Endothelial cell of umbilical vein (primary cell): ENCODE data around the gene CDH9. TPM values are rescaled to one million over a fixed set of nuclear protein-coding genes. Genes with fewer than 3 reads are reported as not detected.

Source experiments
- BruUV-seq: library from RNA; stranded (reverse); fragments of 400-500 nt; replicated peaks from 2 replicates; lab custom pipeline; 2021; lab: Mats Ljungman, UMichigan
- CTCF ChIA-PET: fragments of 300-600, 350-600 bp; sonication (Branson Sonifier 250); formaldehyde crosslinking; loops from one replicate; lab custom pipeline; 2021; ENCODE audit warnings: antibody characterized with exemption, inconsistent platforms; lab: Charles Lee
- POLR2A ChIA-PET: fragments of 300-600, 350-600 bp; sonication (Branson Sonifier 250); formaldehyde crosslinking; loops from one replicate; lab custom pipeline; 2021; ENCODE audit warnings: antibody characterized with exemption, inconsistent platforms; lab: Charles Lee
- DNase-seq: peaks from one replicate; pipeline ENCODE4 v3.0.0-alpha.2; 2011; ENCODE audit warnings: low read depth, low spot score
- FAIRE-seq: peaks from 2 replicates; lab custom pipeline; 2011; peaks lifted over from hg19 to GRCh38; lab: Jason Lieb, UNC
- H2AFZ ChIP-seq: 2 replicates; pipeline ENCODE4 v1.6.0; 2012; ENCODE audit warnings: low read depth, low read length, control low read depth, inconsistent platforms
- H3K27ac ChIP-seq: 2 replicates; pipeline ENCODE4 v1.5.1; 2011; ENCODE audit warnings: low read depth, mild to moderate bottlenecking, control low read depth, low read length, moderate library complexity; ENCODE audit not compliant: insufficient read depth
- H3K27me3 ChIP-seq, 2 experiments: 2 replicates each; pipeline versions ENCODE4 v1.6.0 to v1.6.1; 2011; ENCODE audit warnings: low read length in 2 of 2, mixed read lengths in 1 of 2; ENCODE audit not compliant: control insufficient read depth in 2 of 2, insufficient read depth in 2 of 2
- H3K36me3 ChIP-seq, 2 experiments: 2 replicates in 1 of 2; 3 replicates in 1 of 2; pipeline ENCODE4 v1.5.1; 2011; ENCODE audit warnings: low read length in 2 of 2, mild to moderate bottlenecking in 1 of 2, moderate library complexity in 1 of 2; ENCODE audit not compliant: control insufficient read depth in 2 of 2, insufficient read depth in 2 of 2; ENCODE audit errors: extremely low read depth in 1 of 2
- H3K4me1 ChIP-seq: 3 replicates; pipeline ENCODE4 v1.5.1; 2011; ENCODE audit warnings: mild to moderate bottlenecking, low read length; ENCODE audit not compliant: control insufficient read depth, insufficient read depth; ENCODE audit errors: extremely low read depth
- H3K4me2 ChIP-seq: 2 replicates; pipeline ENCODE4 v1.6.1; 2011; ENCODE audit warnings: low read length, control low read depth, mixed read lengths; ENCODE audit not compliant: insufficient read depth
- H3K4me3 ChIP-seq, 3 experiments: fragments of 200-600 bp in 1 of 3; sonication (generic), shearing (Covaris generic) in 1 of 3; replicated peaks in 1 of 3; 2 replicates each; pipeline ENCODE4 v1.5.1; 2011 to 2016; ENCODE audit warnings: control low read depth in 3 of 3, low read length in 3 of 3, mild to moderate bottlenecking in 2 of 3, inconsistent platforms in 1 of 3, low read depth in 1 of 3, moderate library complexity in 1 of 3; ENCODE audit not compliant: insufficient read depth in 1 of 3
- H3K79me2 ChIP-seq: 2 replicates; pipeline ENCODE4 v1.6.0; 2012; ENCODE audit warnings: low read length, inconsistent platforms; ENCODE audit not compliant: control insufficient read depth, insufficient read depth
- H3K9ac ChIP-seq: replicated peaks from 2 replicates; pipeline ENCODE3; 2011; ENCODE audit warnings: low read length, control low read depth; ENCODE audit not compliant: insufficient read depth; ENCODE audit errors: extremely low read depth
- H3K9me1 ChIP-seq: replicated peaks from 3 replicates; pipeline ENCODE4 v1.6.0; 2011; ENCODE audit warnings: mild to moderate bottlenecking, low read length; ENCODE audit not compliant: control insufficient read depth, insufficient read depth; ENCODE audit errors: extremely low read depth
- H3K9me3 ChIP-seq: replicated peaks from 2 replicates; pipeline ENCODE4 v1.5.1; 2012; ENCODE audit warnings: low read length, inconsistent platforms; ENCODE audit not compliant: control insufficient read depth, insufficient read depth
- H4K20me1 ChIP-seq: replicated peaks from 2 replicates; pipeline ENCODE3; 2011; ENCODE audit warnings: mild to moderate bottlenecking, low read length; ENCODE audit not compliant: control insufficient read depth, insufficient read depth; ENCODE audit errors: extremely low read depth
- EZH2 ChIP-seq: IDR thresholded peaks from 2 replicates; pipeline ENCODE4 v1.6.1; 2012; ENCODE audit warnings: borderline replicate concordance, low read depth, mild to moderate bottlenecking, moderate library complexity, low read length, inconsistent platforms; ENCODE audit not compliant: severe bottlenecking
- FOS ChIP-seq: IDR thresholded peaks from 2 replicates; pipeline ENCODE4 v1.6.1; 2011; ENCODE audit warnings: mild to moderate bottlenecking, low read length, moderate library complexity, borderline replicate concordance; ENCODE audit not compliant: insufficient read depth
- GATA2 ChIP-seq: IDR thresholded peaks from 2 replicates; pipeline ENCODE4 v1.7.0; 2011; ENCODE audit warnings: low read depth, mild to moderate bottlenecking, moderate library complexity, mixed read lengths, low read length; ENCODE audit not compliant: insufficient read length, insufficient read depth
- JUN ChIP-seq: IDR thresholded peaks from 2 replicates; pipeline ENCODE4 v1.6.1; 2011; ENCODE audit warnings: borderline replicate concordance, low read depth; ENCODE audit not compliant: insufficient read length, insufficient read depth
- MAX ChIP-seq: IDR thresholded peaks from 2 replicates; pipeline ENCODE4 v1.6.1; 2011; ENCODE audit not compliant: insufficient read depth, insufficient read length
- MYC ChIP-seq: IDR thresholded peaks from one replicate; pipeline ENCODE4 v1.6.1; 2011; ENCODE audit warnings: mild to moderate bottlenecking, low read depth, low read length
- POLR2A ChIP-seq: IDR thresholded peaks from 2 replicates; pipeline ENCODE4 v1.6.1; 2012; ENCODE audit warnings: low read depth, mild to moderate bottlenecking, control low read depth, low read length
- POLR2AphosphoS5 ChIP-seq: IDR thresholded peaks from 2 replicates; pipeline ENCODE4 v1.6.1; 2012; ENCODE audit warnings: low read depth, mild to moderate bottlenecking, control low read depth, low read length, moderate library complexity; ENCODE audit not compliant: insufficient read depth
- dilution Hi-C: fragments of 300-500 bp; cut with MboI; formaldehyde crosslinking; loops from one replicate; pipeline ENCODE4 v1.15.0; 2019; ENCODE audit warnings: low sequenced_read_pairs; ENCODE audit not compliant: extremely low pct_ligation_motif_present
- intact Hi-C: fragments of 100-400 bp; cut with micrococcal nuclease; formaldehyde crosslinking; loops from one replicate; pipeline ENCODE4 v1.10.0; 2022
- polyA plus RNA-seq, 4 experiments: library from polyadenylated mRNA; depleted of rRNA in 3 of 4; stranded (reverse) in 3 of 4; unstranded in 1 of 4; fragments of >200 nt; gene quantifications; 2 replicates each; pipeline versions ENCODE4 v1.2.1 to v1.2.3, GENCODE V29; 2011 to 2012; ENCODE audit warnings: missing spikeins in 1 of 4
- total RNA-seq: library from RNA; stranded (reverse); gene quantifications from 2 replicates; pipeline ENCODE4 v1.2.3, GENCODE V29; 2021
- TF ChIP-seq, protein P1 (sequence below), 2 donors: IDR thresholded peaks; 1 replicate in 1 of 2; 2 replicates in 1 of 2; pipeline ENCODE4 v1.5.1; 2011; ENCODE audit warnings: low read length in 2 of 2, mild to moderate bottlenecking in 2 of 2, moderate library complexity in 2 of 2, control low read depth in 1 of 2, inconsistent platforms in 1 of 2, low read depth in 1 of 2; ENCODE audit not compliant: insufficient read depth in 1 of 2; ENCODE audit errors: extremely low read depth in 1 of 2

Gene CDH9
- total and polyA plus RNA-seq, 2 donors (not counting 3 experiments of a cell fraction or from before 2014, with no cell fraction given) = not detected

DNA sequence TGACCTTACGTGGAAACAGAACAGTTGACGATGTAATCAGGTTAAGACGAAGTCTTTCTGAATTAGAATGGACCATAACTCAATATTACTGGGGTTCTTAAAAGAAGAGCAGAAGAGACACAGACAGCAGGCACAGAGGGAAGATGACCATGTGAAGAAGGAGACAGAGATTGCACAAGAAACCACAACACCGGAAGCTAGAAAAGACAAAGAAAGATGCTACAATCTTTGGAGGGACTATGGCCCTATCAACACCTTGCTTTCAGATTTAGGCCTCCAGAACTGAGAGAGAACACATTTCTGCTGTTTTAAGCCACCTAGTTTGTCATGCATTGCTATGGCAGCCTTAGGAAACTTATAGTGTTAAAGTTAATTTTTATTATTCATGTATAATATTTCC lies 27.1 kb downstream of the CDH9 start:
- TF ChIP-seq POLR2AphosphoS5 (no peak), POLR2A (no peak), JUN (no peak), EZH2 (no peak), MAX (no peak), GATA2 (no peak), MYC (no peak), FOS (no peak)
- TF ChIP-seq, protein P1, sequence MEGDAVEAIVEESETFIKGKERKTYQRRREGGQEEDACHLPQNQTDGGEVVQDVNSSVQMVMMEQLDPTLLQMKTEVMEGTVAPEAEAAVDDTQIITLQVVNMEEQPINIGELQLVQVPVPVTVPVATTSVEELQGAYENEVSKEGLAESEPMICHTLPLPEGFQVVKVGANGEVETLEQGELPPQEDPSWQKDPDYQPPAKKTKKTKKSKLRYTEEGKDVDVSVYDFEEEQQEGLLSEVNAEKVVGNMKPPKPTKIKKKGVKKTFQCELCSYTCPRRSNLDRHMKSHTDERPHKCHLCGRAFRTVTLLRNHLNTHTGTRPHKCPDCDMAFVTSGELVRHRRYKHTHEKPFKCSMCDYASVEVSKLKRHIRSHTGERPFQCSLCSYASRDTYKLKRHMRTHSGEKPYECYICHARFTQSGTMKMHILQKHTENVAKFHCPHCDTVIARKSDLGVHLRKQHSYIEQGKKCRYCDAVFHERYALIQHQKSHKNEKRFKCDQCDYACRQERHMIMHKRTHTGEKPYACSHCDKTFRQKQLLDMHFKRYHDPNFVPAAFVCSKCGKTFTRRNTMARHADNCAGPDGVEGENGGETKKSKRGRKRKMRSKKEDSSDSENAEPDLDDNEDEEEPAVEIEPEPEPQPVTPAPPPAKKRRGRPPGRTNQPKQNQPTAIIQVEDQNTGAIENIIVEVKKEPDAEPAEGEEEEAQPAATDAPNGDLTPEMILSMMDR (IDR thresholded peaks at IDR 0.05; ENCODE audit: extremely low read depth in 1 of 2, insufficient read depth in 1 of 2, low read depth in 1 of 2, low read length in 2 of 2) = no peak
- H3K9ac ChIP-seq = no peak overlapping the region
- BruUV-seq = no TSS peak
- DNase-seq (no peak), FAIRE-seq (no peak)
- no peak overlapping the region for H3K4me3 ChIP-seq
- H4K20me1 ChIP-seq = no peaks in the 10 kb centered on the region
- intact Hi-C loops = no loop called here
- no peaks in the 10 kb centered on the region for H3K27me3 ChIP-seq
- H2AFZ ChIP-seq = no peak overlapping the region
- H3K9me1 ChIP-seq = no peaks in the 10 kb centered on the region
- ChIA-PET CTCF (no interaction called here), POLR2A (no interaction called here)
- no peaks in the 10 kb centered on the region for H3K36me3 ChIP-seq
- H3K27ac ChIP-seq = no peak overlapping the region
- no peak overlapping the region for H3K4me2 ChIP-seq
- dilution Hi-C loops = no loop called here
- no peaks in the 10 kb centered on the region for H3K79me2 ChIP-seq
- H3K4me1 ChIP-seq = no peaks in the 10 kb centered on the region
- H3K9me3 ChIP-seq = peaks cover 5% of the 10 kb centered on the region
